NAMALWA (cell line): ENCODE results near the gene HERC3.

Experiments
- DNase-seq: peaks from one replicate; pipeline ENCODE4 v3.0.0-alpha.2; 2015; ENCODE audit warnings: low spot score

Gene HERC3

DNA sequence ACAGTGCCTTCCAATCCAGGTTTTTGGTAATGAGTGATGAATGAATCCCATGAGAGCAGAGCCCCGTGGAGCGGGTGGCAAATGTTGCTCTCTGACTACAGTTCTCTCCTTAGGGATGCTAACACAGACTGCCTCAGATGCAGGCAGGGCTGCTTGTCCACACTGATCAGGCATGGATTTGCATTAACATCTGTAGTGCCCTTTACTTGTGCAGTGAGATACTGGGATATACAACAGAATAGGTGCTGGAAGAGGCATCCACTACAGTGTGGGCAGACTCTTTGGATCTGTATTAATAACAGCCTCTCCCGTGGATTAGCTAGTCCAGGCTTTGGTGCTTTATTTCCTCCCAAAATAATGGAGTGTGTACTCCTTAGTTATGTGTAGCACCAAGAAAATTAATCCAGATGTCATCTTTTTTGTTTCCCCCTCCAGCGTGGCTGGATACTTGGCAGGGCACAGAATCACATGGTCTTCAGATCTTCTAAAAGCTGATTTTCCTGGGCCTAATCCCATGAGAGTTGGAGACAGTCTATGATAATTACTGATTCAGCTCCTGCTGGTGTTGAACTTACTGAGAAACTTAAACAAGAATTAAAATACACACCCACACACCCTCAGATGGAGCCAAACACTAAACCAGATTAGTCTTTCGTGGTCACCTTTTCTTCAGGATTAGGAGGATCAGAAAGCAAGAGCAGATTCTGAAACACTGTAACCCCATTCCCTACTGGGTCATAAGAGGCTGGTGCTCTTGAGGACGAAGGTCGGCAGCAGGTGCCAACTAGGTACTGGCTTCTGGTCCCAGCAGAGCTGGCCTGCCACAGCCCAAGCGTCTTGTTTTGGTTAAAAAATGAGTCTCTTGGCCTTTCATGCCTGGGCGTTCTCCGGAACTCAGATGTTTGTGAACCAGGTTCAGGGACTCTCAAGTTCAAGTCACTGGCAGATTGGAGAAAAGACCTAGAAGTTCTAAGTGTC, 128.5 kb downstream of the HERC3 start:
- DNase-seq, result no peak

DNA sequence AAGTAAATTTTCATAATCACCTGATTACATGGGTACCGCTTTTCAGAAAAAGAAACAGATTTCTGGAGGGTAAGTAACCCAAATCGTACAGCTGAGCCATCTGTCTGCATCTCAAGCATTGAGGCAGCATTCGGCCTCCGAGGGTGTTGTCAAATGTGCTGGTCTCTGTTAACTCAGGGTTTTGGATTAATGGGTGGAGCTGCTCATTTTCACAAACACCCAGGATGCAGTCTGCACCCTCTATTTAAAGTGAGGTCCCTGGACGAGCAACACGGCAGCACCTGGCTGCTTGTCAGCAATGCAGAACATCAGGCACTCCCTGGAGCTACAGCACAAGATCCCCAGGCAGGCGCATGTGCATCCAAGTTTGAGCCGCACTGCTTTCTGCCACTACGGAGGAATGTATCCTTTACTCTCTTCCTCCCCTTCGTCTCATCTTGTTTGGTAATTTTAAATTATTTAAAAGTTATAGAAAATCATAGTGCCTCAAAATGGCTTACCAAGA, 130.0 kb downstream of the HERC3 start:
- DNase-seq, result no peak

DNA sequence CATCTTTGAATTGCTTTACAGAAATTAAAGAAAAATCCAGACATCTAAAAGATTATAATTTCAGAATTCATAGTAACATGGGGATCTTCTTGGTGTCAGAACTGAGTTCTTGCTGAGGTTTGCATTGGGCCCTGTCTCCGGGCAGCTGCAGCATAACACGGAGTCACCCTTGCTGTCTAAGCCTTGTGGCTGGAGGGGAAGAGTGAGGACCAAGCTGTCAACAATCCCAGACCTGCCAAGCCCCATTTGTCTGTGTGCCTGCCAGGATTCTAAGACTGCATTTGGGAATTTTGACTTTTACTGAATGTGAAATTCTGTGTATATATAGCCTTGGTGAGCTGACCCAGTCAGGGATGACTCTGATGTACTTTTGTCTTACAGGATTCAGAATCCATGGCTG, 130.5 kb downstream of the HERC3 start:
- DNase-seq, result no peak

DNA sequence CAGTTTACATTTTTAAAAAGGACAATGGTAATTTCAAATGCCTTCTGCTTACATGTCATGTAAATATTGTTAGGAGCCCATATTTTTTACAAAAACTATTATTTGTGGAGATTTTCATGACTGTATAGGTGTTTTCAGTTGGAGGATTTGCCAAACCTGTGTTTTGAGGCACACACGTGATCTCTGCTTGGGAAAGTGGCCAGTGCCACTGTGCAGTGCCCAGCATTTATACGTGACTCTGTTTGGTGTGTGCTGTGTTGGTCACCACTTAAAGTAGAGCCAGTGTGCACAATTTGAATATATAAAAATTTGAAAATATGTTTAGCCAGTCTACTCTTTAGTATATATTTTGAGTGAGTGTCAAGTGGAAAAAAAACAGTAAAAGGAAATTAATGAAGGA, 132.1 kb downstream of the HERC3 start:
- DNase-seq, result no peak

DNA sequence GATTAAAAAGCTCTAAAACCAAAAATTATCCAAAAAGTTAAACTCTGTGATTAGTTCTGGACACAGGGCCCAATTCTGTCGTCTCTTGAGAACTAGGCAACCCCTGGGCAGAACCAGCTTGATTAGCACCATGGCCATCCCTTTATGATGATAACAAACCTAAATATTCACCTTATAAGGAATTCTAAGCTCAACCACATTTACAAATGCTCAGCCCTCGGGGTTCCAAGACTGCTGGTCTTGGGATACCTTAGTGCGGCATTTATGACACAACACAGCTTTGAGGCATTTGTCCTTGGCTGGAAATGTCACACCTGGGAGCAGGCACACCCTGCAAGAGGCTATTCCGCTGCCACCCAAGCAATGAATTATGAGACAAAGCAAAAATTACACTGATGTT, 132.9 kb downstream of the HERC3 start:
- DNase-seq, result no peak

DNA sequence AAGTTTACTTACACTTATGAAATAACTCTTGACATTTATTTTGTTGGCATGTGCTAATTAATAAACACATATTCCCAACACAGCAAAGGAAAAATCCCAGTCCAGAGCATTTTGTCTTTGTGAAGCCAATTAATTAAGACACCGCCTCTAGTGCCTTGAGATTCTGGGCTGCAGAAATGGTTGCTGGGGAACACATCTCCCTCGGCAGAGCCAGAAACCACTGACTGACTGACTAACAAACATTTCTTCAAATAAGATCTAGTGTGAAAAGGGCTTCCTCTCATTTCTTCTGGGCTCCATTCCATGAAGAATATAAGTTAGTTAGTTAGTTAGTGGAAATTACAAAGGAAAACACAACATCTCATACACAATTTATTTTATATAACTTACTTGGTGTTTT, 133.7 kb downstream of the HERC3 start:
- no peak for DNase-seq

DNA sequence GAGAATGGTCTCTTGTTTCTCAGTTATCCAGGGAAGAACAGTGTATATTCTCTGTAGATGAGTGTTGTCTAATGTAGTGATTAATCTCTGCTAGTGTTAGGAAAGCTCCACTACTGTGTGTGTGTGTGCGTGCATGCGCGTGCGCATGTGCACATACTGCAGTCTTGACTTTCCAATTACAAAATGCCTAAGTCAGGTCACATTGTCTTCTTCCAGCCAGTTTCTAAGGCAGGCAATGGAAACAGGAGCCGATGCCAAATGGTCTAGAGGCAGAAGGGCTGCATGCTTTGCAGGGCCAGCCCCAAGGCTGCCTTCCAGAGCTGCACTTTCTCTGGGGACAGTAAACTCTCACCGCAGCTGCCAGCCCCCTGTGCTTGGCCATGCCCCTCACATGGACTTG, 135.9 kb downstream of the HERC3 start:
- no peak for DNase-seq

DNA sequence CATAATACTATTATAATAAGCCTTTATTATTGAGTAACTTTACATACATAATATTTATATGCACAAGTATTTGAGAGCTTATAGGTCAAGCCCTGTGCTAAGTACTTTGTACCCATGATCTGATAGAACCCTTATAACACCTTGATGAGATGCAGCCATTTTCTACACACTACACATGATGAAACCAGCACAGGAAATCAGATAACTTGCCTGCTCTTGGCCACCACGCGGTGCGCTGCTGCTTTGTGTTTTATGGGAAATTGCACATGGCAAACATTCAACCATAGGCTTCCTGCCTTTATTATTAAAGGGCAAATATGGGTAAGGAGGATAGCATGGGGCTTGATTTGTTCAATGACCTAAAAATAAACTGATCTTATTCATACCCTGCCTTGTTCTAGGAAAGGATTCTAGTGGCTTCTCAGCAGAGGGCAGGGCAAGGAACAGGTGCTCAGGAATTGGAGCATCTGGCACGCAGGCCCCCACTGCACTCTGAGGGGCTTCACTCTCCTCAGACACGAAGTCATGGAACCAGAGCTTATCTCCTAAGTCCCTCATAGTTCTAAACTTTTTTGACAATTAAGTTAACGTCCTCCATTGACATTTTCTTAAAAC, 137.0 kb downstream of the HERC3 start:
- no peak for DNase-seq

DNA sequence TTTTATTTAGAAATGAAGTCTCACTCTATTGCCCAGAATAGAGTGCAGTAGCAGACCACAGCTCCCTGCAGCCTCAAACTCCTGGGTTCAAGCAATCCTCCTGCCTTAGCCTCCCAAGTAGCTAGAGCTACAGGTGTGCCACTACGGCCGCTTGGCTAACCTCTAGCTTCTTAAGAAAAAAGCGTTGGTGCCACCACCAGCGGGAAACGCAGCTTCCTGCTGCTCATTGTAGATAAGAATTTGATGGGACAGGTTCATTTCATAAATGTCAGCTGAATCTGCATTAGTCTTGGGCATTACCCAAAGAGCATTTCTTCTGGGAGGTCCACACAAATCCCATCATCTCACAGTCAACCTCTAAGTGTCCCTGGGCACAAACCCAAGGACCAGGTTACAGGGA, 138.5 kb downstream of the HERC3 start:
- no peak for DNase-seq

DNA sequence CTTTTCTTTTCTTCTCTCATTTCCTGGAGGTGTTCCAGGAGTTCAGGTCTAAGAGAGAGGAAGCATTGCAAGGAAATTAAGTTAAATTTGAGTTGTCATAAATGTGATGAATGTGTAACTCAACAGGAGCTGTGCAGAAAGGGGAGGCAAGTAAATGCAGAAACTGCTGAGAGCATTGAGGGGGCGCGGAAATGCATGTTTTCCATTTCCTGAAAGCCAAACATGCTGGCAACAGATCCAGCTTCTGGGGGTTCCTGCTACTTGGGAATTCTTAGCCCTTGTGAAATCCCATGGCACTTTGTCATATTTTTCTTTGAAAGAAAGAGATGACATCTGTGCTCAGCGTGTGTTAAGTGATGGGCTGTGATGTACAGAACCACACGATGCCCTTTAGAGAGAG, 139.1 kb downstream of the HERC3 start:
- DNase-seq, result no peak

DNA sequence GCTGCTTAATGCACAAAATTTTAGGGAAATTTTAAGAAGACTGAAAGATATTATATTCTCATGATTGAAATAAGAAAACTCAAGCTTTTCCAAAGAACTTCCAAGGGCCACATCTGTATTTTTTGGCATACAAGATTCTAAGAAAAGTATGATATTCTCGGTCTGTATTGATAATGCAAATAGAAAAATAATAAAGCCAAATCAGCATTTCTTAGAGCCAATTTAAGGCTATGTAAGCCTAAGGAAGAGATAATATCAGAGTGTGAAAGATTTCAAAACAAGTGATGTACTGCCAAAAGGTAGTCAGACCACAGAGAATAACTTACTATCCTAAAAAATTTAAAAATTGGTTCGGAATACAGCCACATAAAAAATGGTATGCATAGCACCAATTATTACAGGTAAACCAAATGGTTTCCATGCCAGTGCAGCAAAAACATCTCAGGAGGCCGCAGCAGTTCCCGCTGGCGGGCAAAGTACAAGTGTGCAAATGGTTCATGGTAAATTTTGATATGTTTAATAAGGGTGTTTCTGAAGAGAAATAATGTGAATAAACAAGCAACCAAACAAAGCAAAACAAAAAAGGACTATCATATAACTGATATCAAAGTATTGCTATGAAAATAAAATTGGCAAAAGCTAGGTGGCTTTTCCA, 140.6 kb downstream of the HERC3 start:
- DNase-seq, result no peak

DNA sequence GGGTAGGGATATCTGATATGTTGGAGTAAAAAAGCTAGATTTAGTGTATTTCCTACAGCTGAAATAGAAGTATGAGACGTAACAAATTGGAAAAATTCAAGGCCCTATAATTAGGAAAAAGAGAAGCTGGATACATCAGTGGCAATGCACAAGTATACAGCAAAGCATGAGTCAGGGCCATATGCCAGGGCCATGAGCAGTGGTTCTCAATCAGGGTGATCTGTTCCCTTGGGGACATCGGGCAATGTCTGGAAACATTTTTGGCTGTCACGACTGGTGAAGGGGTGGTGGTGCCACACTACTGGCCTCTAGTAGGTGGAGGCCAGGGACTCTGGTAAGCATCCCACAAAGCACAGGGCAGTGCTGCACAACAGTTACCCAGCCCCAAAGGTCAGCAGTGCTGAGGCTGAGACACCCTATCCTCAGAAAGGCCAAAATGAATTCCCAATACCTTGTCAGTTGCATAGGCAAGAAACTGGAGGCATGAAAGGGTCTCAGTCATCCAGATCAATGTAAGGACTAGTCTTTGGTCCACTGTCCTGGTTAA, 142.2 kb downstream of the HERC3 start:
- DNase-seq, result no peak

DNA sequence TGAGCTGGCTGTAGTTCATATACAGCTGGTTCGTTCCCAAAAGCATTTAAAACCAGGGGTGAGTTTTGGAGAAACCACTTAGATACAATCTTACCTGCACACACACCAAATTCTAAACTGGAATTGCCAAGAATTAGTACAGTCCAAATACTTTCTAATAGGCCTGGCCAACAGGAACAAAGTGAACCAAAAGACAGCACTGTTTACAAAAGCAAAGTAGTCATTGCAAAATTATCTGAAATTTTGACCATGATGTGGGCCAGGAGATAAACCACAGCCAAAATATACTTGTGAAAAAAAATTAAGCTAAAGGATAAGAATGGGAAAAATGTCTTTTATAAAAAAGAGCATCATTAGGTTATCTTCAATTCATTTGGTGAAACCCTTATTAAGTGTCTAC, 143.3 kb downstream of the HERC3 start:
- DNase-seq, result no peak

DNA sequence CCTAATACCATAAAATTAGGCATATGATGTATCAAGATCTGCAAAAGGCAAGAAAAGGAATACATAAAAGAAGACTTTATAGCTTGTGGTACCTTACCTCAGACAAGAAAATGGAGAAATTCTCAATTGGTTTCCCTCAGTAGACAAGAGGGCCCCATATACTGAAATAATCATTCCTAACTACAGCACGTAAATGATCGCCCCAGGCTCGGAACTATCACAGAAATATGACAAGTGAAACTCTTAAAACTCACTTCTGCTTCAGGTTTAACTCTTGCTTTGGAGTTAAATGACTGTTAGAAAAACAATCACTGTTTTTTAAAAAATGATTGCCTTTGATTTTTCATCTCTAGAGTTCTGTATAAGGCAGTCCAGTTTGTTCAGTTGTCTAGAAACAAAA, 144.0 kb downstream of the HERC3 start:
- no peak for DNase-seq

DNA sequence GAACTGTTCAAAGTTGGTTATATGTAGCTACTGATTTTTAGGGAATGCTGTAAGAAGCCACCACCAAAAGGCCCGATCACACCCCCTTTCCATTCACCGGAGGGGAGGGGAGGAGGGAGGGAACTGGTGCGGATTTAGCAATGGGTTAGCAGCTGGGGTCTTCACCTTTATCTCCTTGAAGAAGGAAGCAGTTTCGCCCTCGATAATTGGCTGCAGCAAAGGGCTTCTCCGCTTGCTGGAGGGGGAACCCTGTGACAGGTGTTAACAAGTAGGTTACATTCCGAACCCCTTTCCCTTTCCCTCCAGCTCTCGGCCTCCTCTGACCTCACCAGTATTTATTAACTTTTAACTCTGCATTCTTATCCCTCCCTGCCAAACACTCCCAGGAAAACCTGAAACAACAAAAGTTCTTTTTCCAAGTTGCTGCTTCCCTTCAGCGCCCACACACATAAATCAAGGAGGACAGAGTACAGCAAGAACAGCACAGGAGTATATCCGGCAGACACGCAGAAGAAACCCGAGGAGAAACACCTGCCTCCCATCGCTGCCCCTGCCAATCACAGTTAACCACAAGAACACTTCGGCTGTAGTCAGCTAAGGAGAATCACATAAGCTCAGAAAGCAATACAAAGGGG, 145.1 kb downstream of the HERC3 start:
- no peak for DNase-seq

DNA sequence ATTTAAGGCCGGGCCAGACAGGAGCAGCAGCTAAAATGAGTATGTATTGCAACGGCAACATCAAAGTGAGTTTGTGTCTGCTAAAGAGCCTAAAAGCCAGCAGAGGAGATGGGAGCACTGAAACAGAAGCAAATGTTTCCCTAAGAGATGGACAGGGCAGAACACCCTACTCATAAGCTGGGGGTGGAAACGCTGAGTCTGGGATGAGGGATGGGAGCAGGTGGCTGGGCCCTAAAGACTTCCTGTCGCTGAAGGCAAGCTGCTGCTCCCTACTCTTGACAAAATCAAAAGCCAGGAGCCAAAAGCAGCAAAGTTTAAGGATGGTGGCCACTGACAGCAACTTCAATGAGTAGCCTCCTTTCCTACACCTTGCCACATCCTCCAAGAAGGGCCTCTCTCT, 145.9 kb downstream of the HERC3 start:
- DNase-seq, result no peak

DNA sequence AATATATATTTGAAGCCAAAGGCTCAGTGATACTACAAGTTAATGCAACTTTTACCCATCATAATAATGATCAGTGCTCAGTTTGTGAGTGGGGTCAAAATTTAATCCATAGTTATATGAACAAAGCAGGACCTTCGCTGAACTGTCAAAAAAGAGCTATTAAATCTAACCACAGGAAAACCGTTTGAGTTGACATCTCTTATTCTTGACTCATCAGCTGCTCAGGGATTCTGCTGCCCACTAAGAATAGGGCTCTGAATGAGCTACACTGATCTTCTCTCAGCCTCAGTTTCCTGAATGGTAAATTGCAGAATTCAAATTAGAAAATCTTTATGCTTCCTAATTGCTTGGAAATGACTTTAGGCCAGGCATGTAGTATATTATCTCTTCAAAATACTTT, 150.3 kb downstream of the HERC3 start:
- DNase-seq, result no peak

DNA sequence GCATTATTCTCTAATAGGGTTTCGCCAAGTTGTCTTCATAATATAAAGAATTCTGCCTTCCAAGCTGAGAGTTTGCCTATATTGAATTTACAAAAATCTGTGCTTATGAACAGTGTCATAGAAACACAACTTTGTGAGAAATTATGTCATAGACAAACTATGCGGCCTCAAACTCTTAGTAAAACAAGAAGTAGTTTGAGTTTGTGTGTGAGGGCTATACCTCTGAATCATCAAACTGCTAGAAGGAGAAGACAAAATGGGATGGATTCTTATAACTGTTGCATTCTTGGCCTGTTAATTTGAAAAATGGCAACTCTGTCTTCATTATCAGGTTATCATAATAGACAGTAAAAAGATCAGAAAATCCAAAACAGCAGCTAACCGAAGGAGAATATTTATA, 151.4 kb downstream of the HERC3 start:
- no peak for DNase-seq

DNA sequence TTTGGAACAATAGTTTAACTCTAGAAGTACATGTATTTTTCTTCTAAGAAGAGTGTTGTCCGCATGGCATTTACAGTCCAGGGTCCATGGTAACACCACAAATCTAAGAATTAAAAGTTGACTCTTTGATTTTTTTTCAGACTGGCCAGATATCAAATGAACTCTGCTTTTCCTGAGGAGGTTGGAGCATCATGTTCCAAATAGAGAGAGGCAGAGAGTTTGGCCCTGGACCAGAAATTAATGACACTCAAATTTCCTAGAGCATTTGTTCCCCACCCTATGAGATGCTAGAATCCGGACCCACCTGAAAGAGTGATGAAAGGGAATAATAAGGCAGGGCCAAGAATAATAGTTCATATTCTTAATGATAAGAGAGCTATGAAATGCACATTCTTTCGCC, 152.3 kb downstream of the HERC3 start:
- DNase-seq, result no peak

DNA sequence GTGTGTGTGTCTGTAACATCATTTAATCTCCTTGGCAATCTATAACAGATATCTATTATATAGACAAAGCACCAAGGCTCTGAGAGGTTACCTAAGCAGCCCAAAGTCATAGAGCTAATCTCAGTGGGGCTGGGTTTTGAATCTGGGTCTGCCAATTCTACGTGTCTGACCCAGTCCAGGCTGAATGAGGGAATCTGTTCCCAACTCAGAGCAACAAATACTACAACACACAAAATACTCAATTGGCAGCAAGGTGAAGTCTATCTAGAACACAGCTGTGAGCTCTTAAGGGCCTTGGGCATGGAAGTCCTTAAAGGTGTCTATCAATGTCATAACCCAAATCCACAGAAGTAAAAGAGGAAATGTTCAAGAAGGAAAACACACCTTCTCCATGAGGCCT, 152.9 kb downstream of the HERC3 start:
- DNase-seq, result no peak

DNA sequence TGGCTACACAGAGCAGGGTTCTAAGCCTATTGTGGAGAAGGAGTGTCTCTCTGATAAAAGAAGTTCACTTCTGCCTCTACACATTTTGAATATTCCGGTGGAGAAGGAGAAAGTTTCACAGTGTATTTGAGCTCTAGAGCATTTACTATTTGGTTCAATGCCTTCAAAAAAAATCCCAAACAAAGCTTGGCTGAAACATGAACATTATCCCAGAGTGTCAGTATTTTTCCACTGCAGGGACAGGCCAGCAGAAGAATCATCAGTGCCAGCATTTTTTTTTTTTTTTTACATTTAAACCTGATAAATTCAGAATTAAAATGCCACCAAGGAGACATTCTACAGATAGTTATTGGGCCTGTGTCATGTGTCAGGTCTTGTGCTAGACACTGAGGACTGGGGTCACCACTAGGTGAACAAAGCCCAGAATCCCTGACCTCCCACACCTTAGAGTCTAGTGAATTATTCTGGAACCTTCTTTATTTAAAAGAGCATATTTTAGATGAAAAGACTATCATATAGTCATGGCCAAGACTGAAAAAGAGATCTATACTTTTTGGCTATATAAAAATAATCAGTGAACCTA, 153.4 kb downstream of the HERC3 start:
- DNase-seq, result no peak

DNA sequence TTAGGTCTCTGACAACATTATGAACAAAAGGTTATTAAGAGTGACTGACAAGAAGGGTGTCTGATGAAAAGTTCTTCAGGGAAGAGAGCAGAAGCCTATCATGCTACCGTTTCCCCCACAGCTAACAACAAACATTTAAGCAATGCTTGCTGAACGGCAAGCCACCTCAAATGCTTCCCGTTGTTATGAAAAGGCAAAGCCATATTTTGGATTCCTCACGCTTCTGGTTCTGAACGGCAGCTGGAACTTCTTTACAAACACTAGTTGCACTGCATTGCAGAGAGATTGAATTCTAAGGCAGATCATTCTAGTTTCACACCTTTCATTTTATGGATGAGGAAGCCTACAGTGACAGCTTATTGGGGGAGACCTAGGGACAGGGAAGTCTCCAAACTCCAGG, 153.9 kb downstream of the HERC3 start:
- DNase-seq, result no peak
